ENCODE measurements around the gene NPM3. TPM values are rescaled to one million over a fixed set of nuclear protein-coding genes. Genes with fewer than 3 reads are reported as not detected.

Gene NPM3
- total and polyA plus RNA-seq, 2 of the 8 experiments (the other 6 are each of a cell fraction or from before 2014, with no cell fraction given) = 127 to 175 TPM

- Histone ChIP-seq H3K27me3 (replicated peaks in 1 of 4; ENCODE audit: control insufficient read depth in 3 of 4, extremely low read depth in 1 of 4, insufficient read depth in 3 of 4, low read length in 3 of 4) (peaks cover 29 to 49% (median 45%) of the 10 kb centered on the region in 4 experiments), H2BK15ac (ENCODE audit: low read length) (no peak overlapping the region), H3K4me3 (ENCODE audit: extremely low read depth in 1 of 4, insufficient read depth in 2 of 4, low read depth in 3 of 4, low read length in 4 of 4) (no peak overlapping the region), H3K4ac (replicated peaks; ENCODE audit: insufficient read length, low read depth, low read length) (no peak overlapping the region), H2BK12ac (ENCODE audit: low read depth, low read length) (no peak overlapping the region; the same call in 1 of the 2 replicates), H2BK5ac (ENCODE audit: low read depth, low read length) (no peak overlapping the region), H2AFZ (ENCODE audit: low read length) (no peak overlapping the region), H2BK20ac (ENCODE audit: low read length) (no peak overlapping the region), H3K23me2 (ENCODE audit: low read depth, low read length) (peaks cover 2% of the 10 kb centered on the region; the same call in 1 of the 2 replicates), H3K9ac (replicated peaks in 1 of 4; ENCODE audit: extremely low read depth in 1 of 4, low read depth in 3 of 4, low read length in 3 of 4) (no peak overlapping the region), H3K36me3 (ENCODE audit: control insufficient read depth in 2 of 4, insufficient read depth in 4 of 4, low read length in 3 of 4) (no peaks in the 10 kb centered on the region; a peak in 1 of 8 replicates), H4K20me1 (replicated peaks in 1 of 2; ENCODE audit: control insufficient read depth in 1 of 2, insufficient read depth in 2 of 2, low read length in 2 of 2) (peaks cover 0 to 3% of the 10 kb centered on the region in 2 experiments), H3K4me1 (replicated peaks in 1 of 4; ENCODE audit: control insufficient read depth in 3 of 4, insufficient read depth in 4 of 4, low read length in 3 of 4) (peaks cover 16 to 32% (median 26%) of the 10 kb centered on the region in 4 experiments), H3K18ac (ENCODE audit: extremely low read depth, low read length) (no peak overlapping the region), H2AK5ac (ENCODE audit: low read depth, low read length) (no peak overlapping the region), H4K91ac (replicated peaks; ENCODE audit: insufficient read length, low read length) (no peak overlapping the region), H4K8ac (ENCODE audit: extremely low read depth, insufficient read depth, low read length) (no peak overlapping the region), H3K79me1 (ENCODE audit: low read depth, low read length) (no peaks in the 10 kb centered on the region), H3K23ac (ENCODE audit: insufficient read length) (no peak overlapping the region), H3K14ac (ENCODE audit: insufficient read length) (no peak overlapping the region), H3K79me2 (ENCODE audit: control insufficient read depth in 1 of 2, insufficient read depth in 2 of 2, low read length in 2 of 2) (no peaks in the 10 kb centered on the region), H3K27ac (ENCODE audit: low read depth, low read length) (no peak overlapping the region), H3K9me3 (ENCODE audit: insufficient read depth in 2 of 2, low read depth in 1 of 2, low read length in 1 of 2) (no peaks in the 10 kb centered on the region), H3K56ac (replicated peaks; ENCODE audit: insufficient read length, low read depth, low read length) (no peak overlapping the region), H3K4me2 (ENCODE audit: insufficient read depth in 1 of 2, low read depth in 2 of 2, low read length in 2 of 2) (no peak overlapping the region), H2BK120ac (replicated peaks; ENCODE audit: low read depth, low read length) (no peak overlapping the region), H4K5ac (ENCODE audit: insufficient read length, low read depth, low read length) (no peak overlapping the region)
- FAIRE-seq = no peak
- ChIA-PET CTCF (ENCODE audit: partially characterized antibody) (interaction anchor here (0.5 to 9.2 kb wide), 11 partner anchors 12 to 200 kb away, joined by 3 to 100 read pairs (median 3); partner anchors contain the start of gene NPM3), POLR2A (ENCODE audit: partially characterized antibody) (interaction anchor here (1.2 to 4.7 kb wide), 3 partner anchors 11 to 47 kb away, joined by 4 to 19 read pairs (median 5); partner anchors contain the start of gene OGA)
- TF ChIP-seq YY1 (IDR thresholded peaks at IDR 0.05; ENCODE audit: low read depth, low read length) (no peak), BACH1 (IDR thresholded peaks at IDR 0.05; ENCODE audit: low read length) (no peak), GTF2F1 (IDR thresholded peaks at IDR 0.05; ENCODE audit: borderline replicate concordance, low read depth, low read length) (no peak), CBX5 (IDR thresholded peaks at IDR 0.05; ENCODE audit: low read depth, low read length) (no peak)
- no peak for DNase-seq (ENCODE audit: low read depth in 1 of 2, low spot score in 2 of 2)
- WGBS, 2 experiments (ENCODE audit: extremely low coverage in 1 of 2, insufficient coverage in 1 of 2, insufficient read length in 1 of 2, insufficient replicate concordance in 2 of 2, low coverage in 1 of 2, low lambda C conversion rate in 2 of 2, missing lambda C conversion rate in 1 of 2) = 89% methylated on average over 8 of the region's 10 CpGs; no CpG with 5 or more reads in 1 of the 2 experiments
These were observed 11.9 kb downstream of the NPM3 start for GRCh38 chr10:101771380-101771779.

Data from H1 (cell line).